Fibroblast of mammary gland (primary cell): ENCODE measurements around the gene XG.
A peak's percentile ranks its signal among the peaks of the same experiment; 100 is the strongest.

Experiments
- DNase-seq: peaks from one replicate; pipeline ENCODE4 v3.0.0-alpha.2; 2010; ENCODE audit warnings: low read depth
- H3K4me3 ChIP-seq: 2 replicates; pipeline ENCODE4 v1.5.1; 2011; ENCODE audit warnings: low read depth, mild to moderate bottlenecking, low read length, moderate library complexity; ENCODE audit not compliant: control insufficient read depth
- CTCF ChIP-seq: conservative IDR thresholded peaks from 2 replicates; pipeline ENCODE4 v1.5.1; 2011; ENCODE audit warnings: low read depth, low read length, inconsistent platforms; ENCODE audit not compliant: control insufficient read depth, insufficient read depth

XG gene

GRCh38 chrX:2710041-2710840 is 41.6 kb upstream of the XG start:
- peak overlapping the region; percentile 34 for H3K4me3 ChIP-seq
- DNase-seq, result peak; percentile 93
- TF ChIP-seq CTCF, result no peak

GRCh38 chrX:2711441-2711840 is 40.4 kb upstream of the XG start:
- no peak for DNase-seq
- no peak for TF ChIP-seq CTCF
- H3K4me3 ChIP-seq, result no peak overlapping the region

GRCh38 chrX:2712428-2712827 is 39.4 kb upstream of the XG start:
- DNase-seq, result no peak
- TF ChIP-seq CTCF, result no peak
- H3K4me3 ChIP-seq, result no peak overlapping the region

GRCh38 chrX:2712890-2713840 is 38.7 kb upstream of the XG start:
- H3K4me3 ChIP-seq, result no peak overlapping the region
- TF ChIP-seq CTCF, result no peak
- no peak for DNase-seq

GRCh38 chrX:2714551-2714950 is 37.3 kb upstream of the XG start:
- H3K4me3 ChIP-seq, result no peak overlapping the region
- no peak for DNase-seq
- TF ChIP-seq CTCF, result no peak

GRCh38 chrX:2715066-2715600 is 36.7 kb upstream of the XG start:
- no peak for TF ChIP-seq CTCF
- DNase-seq, result no peak
- H3K4me3 ChIP-seq, result no peak overlapping the region
